Trophoblast cell (in vitro differentiated cells and primary cell): ENCODE results near the gene NEU4.

Experiments
- DNase-seq, 2 donors: peaks; one replicate each; pipeline ENCODE4 v3.0.0-alpha.2; 2016
- H2AFZ ChIP-seq: 2 replicates; pipeline ENCODE4 v1.6.1; 2013; ENCODE audit warnings: low read length, moderate library complexity, mild to moderate bottlenecking; ENCODE audit not compliant: insufficient read depth, poor library complexity
- H2AK5ac ChIP-seq: 2 replicates; pipeline ENCODE4 v1.6.1; 2013; ENCODE audit warnings: mild to moderate bottlenecking, low read length
- H2BK120ac ChIP-seq: 2 replicates; pipeline ENCODE4 v1.6.1; 2013; ENCODE audit warnings: low read length, mild to moderate bottlenecking, moderate library complexity; ENCODE audit not compliant: insufficient read depth, poor library complexity
- H2BK12ac ChIP-seq: 2 replicates; pipeline ENCODE4 v1.6.1; 2013; ENCODE audit warnings: mild to moderate bottlenecking, low read length, moderate library complexity
- H2BK5ac ChIP-seq: 2 replicates; pipeline ENCODE4 v1.6.1; 2013; ENCODE audit warnings: low read length, low read depth, moderate library complexity, mild to moderate bottlenecking; ENCODE audit not compliant: poor library complexity
- H3K14ac ChIP-seq: 2 replicates; pipeline ENCODE4 v1.6.1; 2013; ENCODE audit warnings: mild to moderate bottlenecking, low read length
- H3K18ac ChIP-seq: 2 replicates; pipeline ENCODE4 v1.6.1; 2013; ENCODE audit warnings: mild to moderate bottlenecking, low read length
- H3K23ac ChIP-seq: 2 replicates; pipeline ENCODE4 v1.6.1; 2013; ENCODE audit warnings: low read length
- H3K27ac ChIP-seq: 2 replicates; pipeline ENCODE4 v1.5.1; 2013; ENCODE audit warnings: low read depth, mild to moderate bottlenecking, inconsistent platforms, low read length, moderate library complexity
- H3K27me3 ChIP-seq: 2 replicates; pipeline ENCODE4 v1.6.1; 2013; ENCODE audit warnings: inconsistent platforms, mild to moderate bottlenecking, low read length, moderate library complexity; ENCODE audit not compliant: insufficient read depth
- H3K36me3 ChIP-seq, 2 experiments: 1 replicate in 1 of 2; 2 replicates in 1 of 2; pipeline ENCODE4 v1.6.1; 2013; ENCODE audit warnings: low read length in 2 of 2, mild to moderate bottlenecking in 2 of 2, moderate library complexity in 1 of 2; ENCODE audit not compliant: insufficient read depth in 2 of 2, control insufficient read depth in 1 of 2
- H3K4ac ChIP-seq: 2 replicates; pipeline ENCODE4 v1.6.1; 2013; ENCODE audit warnings: low read depth, mild to moderate bottlenecking, low read length, moderate library complexity
- H3K4me1 ChIP-seq, 2 experiments: 1 replicate in 1 of 2; 2 replicates in 1 of 2; pipeline ENCODE4 v1.6.1; 2013; ENCODE audit warnings: low read length in 2 of 2, mild to moderate bottlenecking in 2 of 2, moderate library complexity in 1 of 2; ENCODE audit not compliant: insufficient read depth in 2 of 2, control insufficient read depth in 1 of 2
- H3K4me2 ChIP-seq: 2 replicates; pipeline ENCODE4 v1.6.1; 2013; ENCODE audit warnings: inconsistent platforms, mild to moderate bottlenecking, low read length, moderate library complexity
- H3K4me3 ChIP-seq: 2 replicates; pipeline ENCODE4 v1.5.1; 2013; ENCODE audit warnings: mild to moderate bottlenecking, low read depth, low read length, inconsistent platforms
- H3K79me1 ChIP-seq: one replicate; pipeline ENCODE4 v1.6.1; 2013; ENCODE audit warnings: low read length
- H3K79me2 ChIP-seq: 2 replicates; pipeline ENCODE4 v1.6.1; 2013; ENCODE audit warnings: low read length, mild to moderate bottlenecking; ENCODE audit not compliant: control insufficient read depth, insufficient read depth, poor library complexity
- H3K9ac ChIP-seq: 2 replicates; pipeline ENCODE4 v1.6.1; 2013; ENCODE audit warnings: mild to moderate bottlenecking, low read length
- H3K9me3 ChIP-seq: 2 replicates; pipeline ENCODE4 v1.6.1; 2013; ENCODE audit warnings: low read depth, mild to moderate bottlenecking, control low read depth, inconsistent platforms, low read length; ENCODE audit not compliant: insufficient read depth
- H4K12ac ChIP-seq: 2 replicates; pipeline ENCODE4 v1.6.1; 2013; ENCODE audit warnings: low read depth, mild to moderate bottlenecking, low read length, moderate library complexity
- H4K8ac ChIP-seq: 2 replicates; pipeline ENCODE4 v1.6.1; 2013; ENCODE audit warnings: low read depth, mild to moderate bottlenecking, low read length, moderate library complexity
- H4K91ac ChIP-seq: one replicate; pipeline ENCODE4 v1.6.1; 2013; ENCODE audit warnings: low read depth, mild to moderate bottlenecking, low read length, moderate library complexity
- WGBS: extraction: QIAGEN DNeasy Blood & Tissue Kit; methylation state at CpG from one replicate; pipeline ENCODE4 v1.1.7; 2013; ENCODE audit warnings: missing lambda C conversion rate; ENCODE audit not compliant: insufficient read length, insufficient coverage; ENCODE audit errors: extremely low coverage; 5-methylcytosine and 5-hydroxymethylcytosine counted together

NEU4 gene

DNA sequence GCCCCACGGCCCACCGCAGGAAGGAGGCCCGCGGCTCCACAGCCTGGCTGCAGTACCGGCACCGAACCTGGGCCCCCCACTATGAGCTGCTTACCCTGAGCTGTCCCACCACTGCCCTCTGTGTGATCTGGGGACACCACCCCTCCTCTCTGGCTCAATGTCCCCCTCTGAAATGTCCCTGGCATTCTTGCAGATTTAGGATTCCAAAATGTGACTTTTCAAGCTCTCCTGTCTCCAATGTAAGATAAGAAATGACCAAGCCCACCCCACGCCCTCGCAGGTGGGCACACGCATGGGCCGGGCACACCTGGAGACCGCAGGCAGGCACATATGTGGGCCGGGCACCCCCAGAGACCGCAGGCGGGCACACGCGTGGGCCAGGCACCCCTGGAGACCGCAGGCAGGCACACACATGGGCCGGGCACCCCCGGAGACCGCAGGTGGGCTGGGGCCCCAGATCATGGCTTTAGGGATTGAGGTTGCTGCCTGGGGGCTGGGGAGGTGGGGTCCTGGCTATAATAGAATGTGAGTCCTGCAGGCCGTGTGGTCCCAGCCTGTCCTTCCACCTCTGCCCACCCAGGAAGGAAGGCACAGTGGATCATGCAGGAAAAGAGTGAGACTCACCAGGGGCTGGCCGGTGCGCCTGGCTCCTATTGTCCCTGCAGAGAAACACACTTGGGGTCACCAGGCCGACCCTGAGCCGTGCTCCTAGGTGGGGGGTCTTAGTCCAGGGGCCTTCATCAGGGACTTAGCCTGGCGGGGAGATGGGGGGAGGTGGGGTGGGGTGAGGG lies 42.5 kb downstream of the NEU4 start:
- DNase-seq = no peak
- Histone ChIP-seq H3K79me1 (no peaks in the 10 kb centered on the region), H2BK120ac (no peak overlapping the region), H3K27ac (no peak overlapping the region), H3K14ac (no peak overlapping the region), H4K91ac (no peak overlapping the region), H2BK12ac (no peak overlapping the region), H3K23ac (no peak overlapping the region), H4K8ac (no peak overlapping the region), H3K9ac (no peak overlapping the region), H3K27me3 (peaks cover under 1% of the 10 kb centered on the region), H2AK5ac (no peak overlapping the region), H3K9me3 (peaks cover 3% of the 10 kb centered on the region), H3K4me2 (no peak overlapping the region), H3K36me3 (no peaks in the 10 kb centered on the region), H2BK5ac (no peak overlapping the region), H4K12ac (no peak overlapping the region), H3K4me3 (no peak overlapping the region), H3K18ac (no peak overlapping the region), H3K4me1 (no peaks in the 10 kb centered on the region), H2AFZ (no peak overlapping the region), H3K4ac (no peak overlapping the region), H3K79me2 (no peaks in the 10 kb centered on the region)
- WGBS = no CpG with 5 or more reads among the region's 26 CpGs

DNA sequence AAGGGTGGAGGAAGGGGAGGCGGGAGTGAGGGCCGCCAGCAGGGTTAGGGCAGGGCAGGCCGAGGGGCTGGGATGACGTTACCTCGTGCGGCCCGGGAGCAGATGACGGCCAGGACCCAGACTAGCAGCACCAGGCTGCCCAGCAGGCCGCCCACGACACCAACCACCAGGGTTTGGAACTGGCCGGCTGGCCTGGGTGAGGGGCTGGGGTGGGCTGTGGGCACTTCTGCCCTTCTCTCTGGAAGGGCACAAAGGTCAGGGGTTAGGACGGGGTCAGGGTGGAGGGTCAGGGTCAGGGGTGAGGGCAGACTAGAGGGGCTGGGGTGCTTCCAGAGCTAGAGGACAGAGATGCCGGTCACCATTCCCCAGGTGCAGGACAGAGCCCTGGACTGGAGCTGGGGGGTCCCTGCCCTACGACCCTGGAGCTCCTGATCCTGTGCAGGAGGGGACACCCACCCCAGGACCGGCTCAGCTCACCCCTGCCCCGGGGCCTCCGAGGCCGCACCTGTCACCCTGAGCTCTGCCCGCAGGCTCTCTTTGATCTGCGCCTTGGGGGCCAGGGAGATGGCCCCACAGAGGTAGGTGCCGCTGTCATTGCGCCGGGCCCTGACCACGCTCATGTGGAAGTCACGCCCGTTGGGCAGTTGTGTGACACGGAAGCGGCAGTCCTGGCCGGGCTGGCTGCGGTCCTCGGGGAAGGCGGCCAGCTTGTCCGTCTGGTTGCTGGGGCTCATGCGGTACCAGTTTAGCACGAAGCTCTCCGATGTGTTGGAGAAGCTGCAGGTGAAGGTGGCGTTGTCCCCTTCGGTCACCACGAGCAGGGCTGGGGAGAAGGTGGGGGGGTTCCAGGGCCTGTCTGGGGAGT lies 43.4 kb downstream of the NEU4 start:
- Histone ChIP-seq H3K9ac (no peak overlapping the region), H3K14ac (no peak overlapping the region), H3K4me1 (no peaks in the 10 kb centered on the region), H3K4me2 (no peak overlapping the region), H4K8ac (no peak overlapping the region), H3K79me2 (no peaks in the 10 kb centered on the region), H3K36me3 (no peaks in the 10 kb centered on the region), H3K4me3 (no peak overlapping the region), H3K27ac (no peak overlapping the region), H3K79me1 (no peaks in the 10 kb centered on the region), H3K23ac (no peak overlapping the region), H2BK5ac (no peak overlapping the region), H3K9me3 (peaks cover 3% of the 10 kb centered on the region), H2BK120ac (no peak overlapping the region), H3K18ac (no peak overlapping the region), H4K12ac (no peak overlapping the region), H3K4ac (no peak overlapping the region), H2BK12ac (no peak overlapping the region), H3K27me3 (no peaks in the 10 kb centered on the region), H2AFZ (no peak overlapping the region), H2AK5ac (no peak overlapping the region), H4K91ac (no peak overlapping the region)
- WGBS = no CpG with 5 or more reads among the region's 39 CpGs
- no peak for DNase-seq

DNA sequence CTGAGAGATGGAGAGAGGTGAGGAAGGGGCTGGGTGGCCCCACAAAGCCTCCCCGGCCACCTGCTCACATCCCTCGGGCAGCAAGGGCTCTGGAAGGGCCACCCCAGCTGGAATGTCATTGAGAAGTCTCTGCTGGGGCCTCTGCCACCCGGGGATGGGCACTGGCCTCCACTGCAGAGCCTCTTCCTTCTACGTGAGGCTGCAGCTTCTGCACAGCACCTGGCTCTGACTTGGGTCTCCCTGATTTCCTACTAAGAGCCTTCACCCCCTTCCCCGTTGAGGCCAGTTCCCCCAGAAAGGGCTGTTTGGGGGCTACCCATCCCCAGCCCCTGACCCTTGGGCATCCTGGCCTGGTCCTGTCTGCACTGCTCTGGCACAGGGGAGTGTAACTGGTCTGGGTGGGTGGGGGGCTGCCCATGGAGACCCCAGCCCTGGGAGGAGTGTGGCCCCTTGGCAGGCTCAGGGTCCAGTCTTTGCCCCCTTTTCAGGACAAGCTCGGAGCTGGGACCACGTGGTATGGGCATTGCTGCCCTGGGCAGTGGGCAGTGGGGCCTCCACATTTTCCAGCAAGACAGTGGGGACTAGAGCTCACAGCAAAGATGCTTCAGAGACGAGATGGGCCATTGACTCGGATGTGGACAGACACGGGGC lies 44.1 kb downstream of the NEU4 start:
- Histone ChIP-seq H3K4me3 (no peak overlapping the region), H3K79me2 (no peaks in the 10 kb centered on the region), H3K9me3 (peaks cover 3% of the 10 kb centered on the region), H3K4me2 (no peak overlapping the region), H3K27me3 (no peaks in the 10 kb centered on the region), H3K9ac (no peak overlapping the region), H3K27ac (no peak overlapping the region), H2AFZ (no peak overlapping the region), H3K23ac (no peak overlapping the region), H4K8ac (no peak overlapping the region), H2BK5ac (no peak overlapping the region), H2AK5ac (no peak overlapping the region), H3K4me1 (no peaks in the 10 kb centered on the region), H2BK120ac (no peak overlapping the region), H4K12ac (no peak overlapping the region), H4K91ac (no peak overlapping the region), H2BK12ac (no peak overlapping the region), H3K14ac (no peak overlapping the region), H3K18ac (no peak overlapping the region), H3K36me3 (no peaks in the 10 kb centered on the region), H3K4ac (no peak overlapping the region), H3K79me1 (no peaks in the 10 kb centered on the region)
- DNase-seq = no peak
- no CpG with 5 or more reads among the region's 10 CpGs for WGBS

DNA sequence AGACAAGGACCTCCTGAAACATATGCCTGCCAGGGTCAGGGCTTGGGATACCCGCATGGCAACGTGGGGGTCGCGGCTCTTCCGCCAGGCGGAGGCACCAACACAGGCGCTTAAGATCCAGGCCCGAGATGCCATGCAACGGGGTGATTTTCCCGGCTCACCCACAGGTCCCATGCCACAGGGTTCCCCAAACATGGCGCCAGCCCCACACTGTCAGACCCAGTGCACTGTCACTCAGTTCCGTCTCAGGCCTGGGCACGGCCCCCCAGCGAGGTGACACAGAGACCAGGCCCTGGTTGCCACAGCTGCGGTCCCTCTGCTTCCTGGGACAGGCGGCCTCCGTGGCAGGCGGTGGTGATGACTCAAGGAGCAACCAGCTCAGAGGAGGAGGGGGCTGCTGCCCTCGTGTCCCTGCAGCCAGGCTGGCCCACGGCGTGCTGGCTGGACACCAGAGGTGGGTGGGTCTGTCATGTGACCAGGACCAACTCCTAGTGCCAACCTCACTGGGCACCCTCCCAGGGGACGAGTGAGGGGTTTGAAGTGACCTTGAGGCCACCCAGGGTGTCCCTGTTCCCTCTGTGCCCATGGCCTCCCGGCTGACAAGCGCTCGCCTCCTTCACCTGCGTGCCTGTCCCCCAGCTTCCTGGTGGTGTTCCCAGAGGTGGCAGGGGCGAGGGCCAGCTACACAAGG lies 44.8 kb downstream of the NEU4 start:
- Histone ChIP-seq H3K9ac (no peak overlapping the region), H2AFZ (no peak overlapping the region), H3K14ac (no peak overlapping the region), H3K27ac (no peak overlapping the region), H3K79me1 (no peaks in the 10 kb centered on the region), H3K18ac (no peak overlapping the region), H3K36me3 (no peaks in the 10 kb centered on the region), H4K91ac (no peak overlapping the region), H4K12ac (no peak overlapping the region), H3K4me2 (no peak overlapping the region), H2BK12ac (no peak overlapping the region), H2AK5ac (no peak overlapping the region), H3K23ac (no peak overlapping the region), H3K4me3 (no peak overlapping the region), H3K4me1 (no peaks in the 10 kb centered on the region), H3K79me2 (no peaks in the 10 kb centered on the region), H3K27me3 (no peaks in the 10 kb centered on the region), H4K8ac (no peak overlapping the region), H2BK120ac (no peak overlapping the region), H2BK5ac (no peak overlapping the region), H3K9me3 (peaks cover 3% of the 10 kb centered on the region), H3K4ac (no peak overlapping the region)
- no CpG with 5 or more reads among the region's 27 CpGs for whole genome bisulfite sequencing
- no peak for DNase-seq
